Colonic mucosa (tissue), 4 donors: ENCODE data around the gene SLC9A5. TPM values are rescaled to one million over a fixed set of nuclear protein-coding genes. Genes with fewer than 3 reads are reported as not detected.

ENCODE experiments used
- DNase-seq: peaks from one replicate; pipeline ENCODE4 v3.0.0-alpha.2; 2020
- H3K27ac ChIP-seq: fragments of 200-600 bp; one replicate; pipeline ENCODE4 v1.8.0; 2021
- H3K27me3 ChIP-seq: fragments of 200-600 bp; one replicate; pipeline ENCODE4 v1.8.0; 2021
- H3K36me3 ChIP-seq: fragments of 200-600 bp; one replicate; pipeline ENCODE4 v1.8.0; 2021
- H3K4me1 ChIP-seq: fragments of 200-600 bp; one replicate; pipeline ENCODE4 v1.8.0; 2021; ENCODE audit warnings: mild to moderate bottlenecking
- H3K4me3 ChIP-seq: fragments of 200-600 bp; one replicate; pipeline ENCODE4 v1.8.0; 2021
- H3K9ac ChIP-seq, 2 donors: one replicate each; pipeline ENCODE4 v1.7.0; 2013; ENCODE audit warnings: control low read depth in 2 of 2, low read depth in 2 of 2, low read length in 2 of 2
- H3K9me3 ChIP-seq: fragments of 200-600 bp; one replicate; pipeline ENCODE4 v1.8.0; 2021
- CTCF ChIP-seq: fragments of 200-600 bp; IDR thresholded peaks from one replicate; pipeline ENCODE4 v1.8.0; 2022; ENCODE audit warnings: antibody characterized with exemption, mild to moderate bottlenecking
- intact Hi-C: fragments of 100-400 bp; cut with DNase I; formaldehyde crosslinking; loops from one replicate; pipeline ENCODE4 v1.14.1; 2022
- total RNA-seq, 2 donors: library from RNA; stranded (reverse); fragmentation: NEBNext Ultra II Directional in 1 of 2; extraction: Animal tissue kit (Norgen Biotek cat#: 25700) in 1 of 2; gene quantifications; one replicate each; pipeline ENCODE4 v1.2.1, GENCODE V29; 2021
- donor health status: healthy.
- donor health status: DM: no; HTN: no; CAD: no.
- donor health status: DM: no; HTN: no; CAD: no.

SLC9A5 gene
- total RNA-seq, 2 donors from 2014 or later = 0.48 to 2.1 TPM

- H3K4me1 ChIP-seq = peaks cover 3% of the 10 kb centered on the region
- H3K27me3 ChIP-seq = no peaks in the 10 kb centered on the region
- H3K27ac ChIP-seq = no peak overlapping the region
- no peaks in the 10 kb centered on the region for H3K9me3 ChIP-seq
- H3K36me3 ChIP-seq = peaks cover 19% of the 10 kb centered on the region
- H3K9ac ChIP-seq = no peak overlapping the region
- intact Hi-C loops = no loop called here
- no peak for DNase-seq
- H3K4me3 ChIP-seq = no peak overlapping the region
- no peak for TF ChIP-seq CTCF
Observed at GRCh38 chr16:67228905-67229304, 19.9 kb upstream of the SLC9A5 start.

- no peak overlapping the region for H3K9ac ChIP-seq
- H3K27ac ChIP-seq = no peak overlapping the region
- no peak for TF ChIP-seq CTCF
- H3K36me3 ChIP-seq = peaks cover 19% of the 10 kb centered on the region
- peaks cover 3% of the 10 kb centered on the region for H3K4me1 ChIP-seq
- no peaks in the 10 kb centered on the region for H3K9me3 ChIP-seq
- H3K27me3 ChIP-seq = no peaks in the 10 kb centered on the region
- no peak overlapping the region for H3K4me3 ChIP-seq
- no peak for DNase-seq
- intact Hi-C loops = no loop called here
Observed at GRCh38 chr16:67229906-67230808, 18.6 kb upstream of the SLC9A5 start.

- Histone ChIP-seq H3K4me1 (peaks cover 3% of the 10 kb centered on the region), H3K4me3 (no peak overlapping the region), H3K27me3 (no peaks in the 10 kb centered on the region), H3K27ac (no peak overlapping the region), H3K9me3 (no peaks in the 10 kb centered on the region), H3K9ac (no peak overlapping the region), H3K36me3 (peaks cover 19% of the 10 kb centered on the region)
- TF ChIP-seq CTCF = no peak
- no peak for DNase-seq
- intact Hi-C loops = no loop called here
Observed at GRCh38 chr16:67230809-67231660, 17.7 kb upstream of the SLC9A5 start.

GRCh38 chr16:67233596-67233995 is 15.2 kb upstream of the SLC9A5 start:
- Histone ChIP-seq H3K9me3 (no peaks in the 10 kb centered on the region), H3K4me1 (no peaks in the 10 kb centered on the region), H3K4me3 (no peak overlapping the region), H3K36me3 (peaks cover 19% of the 10 kb centered on the region), H3K27ac (no peak overlapping the region), H3K27me3 (no peaks in the 10 kb centered on the region), H3K9ac (no peak overlapping the region)
- TF ChIP-seq CTCF = no peak
- DNase-seq = no peak
- intact Hi-C loops = no loop called here

GRCh38 chr16:67234180-67234597 is 14.6 kb upstream of the SLC9A5 start:
- TF ChIP-seq CTCF = no peak
- intact Hi-C loops = no loop called here
- no peak overlapping the region for H3K9ac ChIP-seq
- H3K27ac ChIP-seq = no peak overlapping the region
- H3K27me3 ChIP-seq = no peaks in the 10 kb centered on the region
- H3K4me3 ChIP-seq = no peak overlapping the region
- H3K36me3 ChIP-seq = peaks cover 19% of the 10 kb centered on the region
- DNase-seq = no peak
- H3K9me3 ChIP-seq = no peaks in the 10 kb centered on the region
- no peaks in the 10 kb centered on the region for H3K4me1 ChIP-seq
